ENCODE data around the gene MYLK.
"Not testable (repeated sequence)": the region's sequence is repeated elsewhere in the genome, so short reads cannot be mapped to it uniquely, and the experiment has no call there.

MYLK gene

DNA sequence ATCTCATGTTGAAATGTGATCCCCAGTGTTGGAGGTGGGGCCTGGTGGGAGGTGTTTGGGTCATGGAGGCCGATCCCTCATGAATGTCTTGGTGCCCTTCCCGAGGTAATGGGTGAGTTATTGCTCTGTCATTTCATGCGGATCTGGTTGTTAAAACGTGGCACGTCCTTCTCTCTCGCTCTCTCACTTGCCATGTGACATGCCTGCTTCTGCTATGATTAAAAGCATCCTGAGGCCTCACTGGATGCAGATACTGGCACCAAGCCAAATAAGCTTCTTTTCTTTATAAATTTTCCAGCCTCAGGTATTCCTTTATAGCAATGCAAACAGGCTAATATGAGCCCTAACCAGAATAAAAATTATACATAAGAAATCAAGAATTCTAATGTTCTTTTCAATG, 267.5 kb downstream of the MYLK start:
- Histone ChIP-seq H4K20me1 (ENCODE audit: insufficient read depth, low read length, poor library complexity, severe bottlenecking) (no peaks in the 10 kb centered on the region), H3K4me1 (ENCODE audit: insufficient read depth, low read length, poor library complexity, severe bottlenecking) (peaks cover 4% of the 10 kb centered on the region), H3K4me3 (ENCODE audit: low read length, poor library complexity, severe bottlenecking) (no peak overlapping the region), H3K79me2 (ENCODE audit: insufficient read depth, low read length) (no peaks in the 10 kb centered on the region), H3K27me3 (ENCODE audit: insufficient read depth, low read length, poor library complexity, severe bottlenecking) (no peaks in the 10 kb centered on the region), H2AFZ (ENCODE audit: low read length) (no peak overlapping the region), H3K36me3 (ENCODE audit: insufficient read depth, low read length) (no peaks in the 10 kb centered on the region), H3K9me2 (replicated peaks; ENCODE audit: low read depth, low read length) (no peaks in the 10 kb centered on the region), H3K4me2 (ENCODE audit: low read depth, low read length, poor library complexity, severe bottlenecking) (no peak overlapping the region), H3K9me3 (ENCODE audit: insufficient read depth, low read depth, low read length) (no peaks in the 10 kb centered on the region), H3K9ac (ENCODE audit: low read depth, low read length, poor library complexity, severe bottlenecking) (no peak overlapping the region), H3F3A (ENCODE audit: low read depth) (no peaks in the 10 kb centered on the region)
- TF ChIP-seq, protein P1, sequence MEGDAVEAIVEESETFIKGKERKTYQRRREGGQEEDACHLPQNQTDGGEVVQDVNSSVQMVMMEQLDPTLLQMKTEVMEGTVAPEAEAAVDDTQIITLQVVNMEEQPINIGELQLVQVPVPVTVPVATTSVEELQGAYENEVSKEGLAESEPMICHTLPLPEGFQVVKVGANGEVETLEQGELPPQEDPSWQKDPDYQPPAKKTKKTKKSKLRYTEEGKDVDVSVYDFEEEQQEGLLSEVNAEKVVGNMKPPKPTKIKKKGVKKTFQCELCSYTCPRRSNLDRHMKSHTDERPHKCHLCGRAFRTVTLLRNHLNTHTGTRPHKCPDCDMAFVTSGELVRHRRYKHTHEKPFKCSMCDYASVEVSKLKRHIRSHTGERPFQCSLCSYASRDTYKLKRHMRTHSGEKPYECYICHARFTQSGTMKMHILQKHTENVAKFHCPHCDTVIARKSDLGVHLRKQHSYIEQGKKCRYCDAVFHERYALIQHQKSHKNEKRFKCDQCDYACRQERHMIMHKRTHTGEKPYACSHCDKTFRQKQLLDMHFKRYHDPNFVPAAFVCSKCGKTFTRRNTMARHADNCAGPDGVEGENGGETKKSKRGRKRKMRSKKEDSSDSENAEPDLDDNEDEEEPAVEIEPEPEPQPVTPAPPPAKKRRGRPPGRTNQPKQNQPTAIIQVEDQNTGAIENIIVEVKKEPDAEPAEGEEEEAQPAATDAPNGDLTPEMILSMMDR (conservative IDR thresholded peaks at IDR 0.05; ENCODE audit: low read length) = no peak
- no peak for TF ChIP-seq EZH2phosphoT487 (IDR thresholded peaks at IDR 0.05; ENCODE audit: borderline replicate concordance)

DNA sequence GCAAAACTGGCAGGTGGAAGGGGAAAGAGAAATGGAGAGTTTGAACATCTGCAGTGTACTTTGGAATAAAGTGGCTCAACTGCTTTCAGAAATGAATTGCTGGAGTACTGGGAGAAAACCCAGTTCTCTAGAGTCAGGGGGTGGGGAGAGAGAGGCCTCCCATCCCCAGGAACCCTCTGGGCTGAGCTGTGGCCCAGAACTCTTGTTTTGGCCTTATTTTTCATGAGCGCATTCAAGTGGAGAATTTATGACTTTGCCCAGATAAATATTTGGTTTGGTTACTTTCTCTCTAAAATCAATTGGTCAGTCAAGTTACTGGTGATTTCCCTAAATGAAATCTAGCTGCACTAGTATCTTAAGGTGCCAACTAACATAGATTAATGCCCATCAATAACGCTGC, 270.6 kb downstream of the MYLK start:
- H3K4me3 ChIP-seq (ENCODE audit: low read length, poor library complexity, severe bottlenecking) = no peak overlapping the region
- H3K27me3 ChIP-seq (ENCODE audit: insufficient read depth, low read length, poor library complexity, severe bottlenecking) = no peaks in the 10 kb centered on the region
- H3K4me1 ChIP-seq (ENCODE audit: insufficient read depth, low read length, poor library complexity, severe bottlenecking) = peaks cover 18% of the 10 kb centered on the region
- no peaks in the 10 kb centered on the region for H3F3A ChIP-seq (ENCODE audit: low read depth)
- no peaks in the 10 kb centered on the region for H4K20me1 ChIP-seq (ENCODE audit: insufficient read depth, low read length, poor library complexity, severe bottlenecking)
- H2AFZ ChIP-seq (ENCODE audit: low read length) = no peak overlapping the region
- TF ChIP-seq EZH2phosphoT487 (IDR thresholded peaks at IDR 0.05; ENCODE audit: borderline replicate concordance) = no peak
- TF ChIP-seq, protein P1 (conservative IDR thresholded peaks at IDR 0.05; ENCODE audit: low read length) = no peak
- no peak overlapping the region for H3K4me2 ChIP-seq (ENCODE audit: low read depth, low read length, poor library complexity, severe bottlenecking)
- H3K9me2 ChIP-seq (replicated peaks; ENCODE audit: low read depth, low read length) = no peaks in the 10 kb centered on the region
- H3K36me3 ChIP-seq (ENCODE audit: insufficient read depth, low read length) = no peaks in the 10 kb centered on the region
- no peaks in the 10 kb centered on the region for H3K79me2 ChIP-seq (ENCODE audit: insufficient read depth, low read length)
- no peak overlapping the region for H3K9ac ChIP-seq (ENCODE audit: low read depth, low read length, poor library complexity, severe bottlenecking)
- H3K9me3 ChIP-seq (ENCODE audit: insufficient read depth, low read depth, low read length) = no peaks in the 10 kb centered on the region

DNA sequence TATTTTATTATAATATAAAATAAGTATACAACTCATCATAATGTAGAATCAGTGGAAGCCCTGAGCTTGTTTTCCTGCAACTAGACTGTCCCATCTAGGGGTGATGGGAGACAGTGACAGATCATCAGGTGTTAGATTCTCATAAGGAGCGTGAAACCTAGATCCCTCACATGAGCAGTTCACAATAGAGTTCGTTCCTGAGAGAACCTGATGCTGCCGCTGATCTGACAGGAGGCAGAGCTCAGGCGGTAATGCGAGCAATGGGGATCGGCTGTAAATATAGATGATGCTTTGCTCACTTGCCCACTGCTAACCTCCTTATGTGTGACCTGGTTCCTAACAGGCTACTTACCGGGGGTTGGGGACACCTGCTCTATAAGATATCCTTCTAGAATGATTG, 272.5 kb downstream of the MYLK start:
- H3K79me2 ChIP-seq (ENCODE audit: insufficient read depth, low read length); H3F3A ChIP-seq (ENCODE audit: low read depth); H3K27me3 ChIP-seq (ENCODE audit: insufficient read depth, low read length, poor library complexity, severe bottlenecking); H2AFZ ChIP-seq (ENCODE audit: low read length); H3K36me3 ChIP-seq (ENCODE audit: insufficient read depth, low read length); H3K9ac ChIP-seq (ENCODE audit: low read depth, low read length, poor library complexity, severe bottlenecking); H3K4me3 ChIP-seq (ENCODE audit: low read length, poor library complexity, severe bottlenecking); H4K20me1 ChIP-seq (ENCODE audit: insufficient read depth, low read length, poor library complexity, severe bottlenecking); H3K9me2 ChIP-seq (replicated peaks; ENCODE audit: low read depth, low read length); H3K9me3 ChIP-seq (ENCODE audit: insufficient read depth, low read depth, low read length); H3K4me2 ChIP-seq (ENCODE audit: low read depth, low read length, poor library complexity, severe bottlenecking): not testable (repeated sequence)
- peaks cover 19% of the 10 kb centered on the region for H3K4me1 ChIP-seq (ENCODE audit: insufficient read depth, low read length, poor library complexity, severe bottlenecking)

DNA sequence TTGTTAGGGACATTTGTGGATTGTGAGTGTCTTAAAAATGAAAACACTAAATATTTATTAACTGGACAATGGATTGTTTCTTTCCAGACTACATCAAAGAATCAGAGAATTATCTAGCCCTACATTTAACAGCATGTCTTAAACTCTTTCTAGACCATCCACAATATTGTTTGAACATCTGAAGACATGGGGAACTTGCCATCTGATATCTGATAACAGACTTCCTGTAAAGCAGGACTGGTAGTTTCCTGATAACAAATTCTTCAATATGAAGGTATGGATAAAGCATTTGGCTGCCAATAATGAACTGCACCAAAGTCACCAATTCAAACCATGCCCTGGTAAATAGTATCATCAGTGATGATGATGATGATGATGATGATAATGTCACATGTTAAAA, 273.1 kb downstream of the MYLK start:
- no peaks in the 10 kb centered on the region for H3K27me3 ChIP-seq (ENCODE audit: insufficient read depth, low read length, poor library complexity, severe bottlenecking)
- H3K9ac ChIP-seq (ENCODE audit: low read depth, low read length, poor library complexity, severe bottlenecking) = no peak overlapping the region

More for the DNA sequence above, 273.1 kb downstream of the MYLK start:
- Histone ChIP-seq H3K36me3 (ENCODE audit: insufficient read depth, low read length) (no peaks in the 10 kb centered on the region), H2AFZ (ENCODE audit: low read length) (no peak overlapping the region), H3K4me2 (ENCODE audit: low read depth, low read length, poor library complexity, severe bottlenecking) (peak overlapping the region; percentile 59), H3K9me2 (replicated peaks; ENCODE audit: low read depth, low read length) (no peaks in the 10 kb centered on the region), H3K4me3 (ENCODE audit: low read length, poor library complexity, severe bottlenecking) (peak overlapping the region; percentile 28), H3K4me1 (ENCODE audit: insufficient read depth, low read length, poor library complexity, severe bottlenecking) (peaks cover 24% of the 10 kb centered on the region), H4K20me1 (ENCODE audit: insufficient read depth, low read length, poor library complexity, severe bottlenecking) (no peaks in the 10 kb centered on the region), H3K79me2 (ENCODE audit: insufficient read depth, low read length) (no peaks in the 10 kb centered on the region), H3F3A (ENCODE audit: low read depth) (no peaks in the 10 kb centered on the region), H3K9me3 (ENCODE audit: insufficient read depth, low read depth, low read length) (no peaks in the 10 kb centered on the region)
- TF ChIP-seq, protein P1 (conservative IDR thresholded peaks at IDR 0.05; ENCODE audit: low read length) = no peak
- no peak for TF ChIP-seq EZH2phosphoT487 (IDR thresholded peaks at IDR 0.05; ENCODE audit: borderline replicate concordance)

Measured in Loucy (cell line).